ENCODE measurements around the gene PRLH. TPM values are rescaled to one million over a fixed set of nuclear protein-coding genes. Genes with fewer than 3 reads are reported as not detected.

Gene PRLH
- total and polyA plus RNA-seq, 2 of the 13 experiments (the other 11 are each of a cell fraction or from before 2014, with no cell fraction given), result not detected

DNA sequence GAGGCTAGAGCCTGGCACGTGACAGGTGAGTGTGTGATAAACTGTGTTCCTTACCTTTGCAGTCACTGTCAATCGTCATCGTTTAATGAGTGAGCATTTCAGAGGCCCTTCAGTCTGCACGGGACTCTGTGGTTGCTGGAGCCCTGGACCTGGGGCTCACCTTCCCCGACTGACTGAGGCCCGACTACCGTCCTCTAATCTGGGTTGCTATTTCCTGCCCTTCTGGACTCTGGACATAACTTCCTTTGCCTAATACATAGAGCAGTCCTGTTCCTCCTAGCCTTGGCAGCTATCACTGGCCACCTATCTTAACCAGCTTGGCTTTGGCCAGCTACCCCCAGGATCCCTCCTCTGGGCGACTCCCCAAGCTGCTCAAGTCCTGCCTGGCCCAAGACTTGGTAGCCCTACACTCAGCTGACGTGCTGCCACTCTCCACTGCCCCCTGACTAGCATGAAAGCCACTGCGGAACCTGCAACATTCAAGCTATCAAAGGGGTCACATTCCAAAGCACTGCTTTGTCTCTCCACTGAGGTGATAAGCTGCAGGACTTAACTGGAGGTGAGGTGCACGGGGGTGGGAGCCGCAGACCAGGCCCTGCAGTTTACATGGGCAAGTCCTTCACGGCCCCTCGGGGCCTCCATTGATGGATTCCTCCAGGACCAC lies 35.2 kb downstream of the PRLH start (continued):
- peak; percentile 22; the same call in 1 of the 2 replicates for TF ChIP-seq SOX5 (CRISPR knock-in tag; IDR thresholded peaks at IDR 0.05; ENCODE audit: borderline replicate concordance)
- TF ChIP-seq, protein P1, sequence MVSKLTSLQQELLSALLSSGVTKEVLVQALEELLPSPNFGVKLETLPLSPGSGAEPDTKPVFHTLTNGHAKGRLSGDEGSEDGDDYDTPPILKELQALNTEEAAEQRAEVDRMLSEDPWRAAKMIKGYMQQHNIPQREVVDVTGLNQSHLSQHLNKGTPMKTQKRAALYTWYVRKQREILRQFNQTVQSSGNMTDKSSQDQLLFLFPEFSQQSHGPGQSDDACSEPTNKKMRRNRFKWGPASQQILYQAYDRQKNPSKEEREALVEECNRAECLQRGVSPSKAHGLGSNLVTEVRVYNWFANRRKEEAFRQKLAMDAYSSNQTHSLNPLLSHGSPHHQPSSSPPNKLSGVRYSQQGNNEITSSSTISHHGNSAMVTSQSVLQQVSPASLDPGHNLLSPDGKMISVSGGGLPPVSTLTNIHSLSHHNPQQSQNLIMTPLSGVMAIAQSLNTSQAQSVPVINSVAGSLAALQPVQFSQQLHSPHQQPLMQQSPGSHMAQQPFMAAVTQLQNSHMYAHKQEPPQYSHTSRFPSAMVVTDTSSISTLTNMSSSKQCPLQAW (CRISPR knock-in tag; IDR thresholded peaks at IDR 0.05), result peak; percentile 69
- TF ChIP-seq PITX1 (CRISPR knock-in tag; IDR thresholded peaks at IDR 0.05), result 0 out of 2 replicates have a peak, but pooled peaks have one; percentile 4
- TF ChIP-seq PHF20 (CRISPR knock-in tag; IDR thresholded peaks at IDR 0.05), result peak; percentile 38; the same call in 1 of the 2 replicates
- TF ChIP-seq, protein P2, sequence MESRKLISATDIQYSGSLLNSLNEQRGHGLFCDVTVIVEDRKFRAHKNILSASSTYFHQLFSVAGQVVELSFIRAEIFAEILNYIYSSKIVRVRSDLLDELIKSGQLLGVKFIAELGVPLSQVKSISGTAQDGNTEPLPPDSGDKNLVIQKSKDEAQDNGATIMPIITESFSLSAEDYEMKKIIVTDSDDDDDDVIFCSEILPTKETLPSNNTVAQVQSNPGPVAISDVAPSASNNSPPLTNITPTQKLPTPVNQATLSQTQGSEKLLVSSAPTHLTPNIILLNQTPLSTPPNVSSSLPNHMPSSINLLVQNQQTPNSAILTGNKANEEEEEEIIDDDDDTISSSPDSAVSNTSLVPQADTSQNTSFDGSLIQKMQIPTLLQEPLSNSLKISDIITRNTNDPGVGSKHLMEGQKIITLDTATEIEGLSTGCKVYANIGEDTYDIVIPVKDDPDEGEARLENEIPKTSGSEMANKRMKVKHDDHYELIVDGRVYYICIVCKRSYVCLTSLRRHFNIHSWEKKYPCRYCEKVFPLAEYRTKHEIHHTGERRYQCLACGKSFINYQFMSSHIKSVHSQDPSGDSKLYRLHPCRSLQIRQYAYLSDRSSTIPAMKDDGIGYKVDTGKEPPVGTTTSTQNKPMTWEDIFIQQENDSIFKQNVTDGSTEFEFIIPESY (CRISPR knock-in tag; IDR thresholded peaks at IDR 0.05), result 0 out of 2 replicates have a peak, but pooled peaks have one; percentile 14
- peak; percentile 75 for TF ChIP-seq TAF1 (CRISPR knock-in tag; IDR thresholded peaks at IDR 0.05)
- TF ChIP-seq, protein P3, sequence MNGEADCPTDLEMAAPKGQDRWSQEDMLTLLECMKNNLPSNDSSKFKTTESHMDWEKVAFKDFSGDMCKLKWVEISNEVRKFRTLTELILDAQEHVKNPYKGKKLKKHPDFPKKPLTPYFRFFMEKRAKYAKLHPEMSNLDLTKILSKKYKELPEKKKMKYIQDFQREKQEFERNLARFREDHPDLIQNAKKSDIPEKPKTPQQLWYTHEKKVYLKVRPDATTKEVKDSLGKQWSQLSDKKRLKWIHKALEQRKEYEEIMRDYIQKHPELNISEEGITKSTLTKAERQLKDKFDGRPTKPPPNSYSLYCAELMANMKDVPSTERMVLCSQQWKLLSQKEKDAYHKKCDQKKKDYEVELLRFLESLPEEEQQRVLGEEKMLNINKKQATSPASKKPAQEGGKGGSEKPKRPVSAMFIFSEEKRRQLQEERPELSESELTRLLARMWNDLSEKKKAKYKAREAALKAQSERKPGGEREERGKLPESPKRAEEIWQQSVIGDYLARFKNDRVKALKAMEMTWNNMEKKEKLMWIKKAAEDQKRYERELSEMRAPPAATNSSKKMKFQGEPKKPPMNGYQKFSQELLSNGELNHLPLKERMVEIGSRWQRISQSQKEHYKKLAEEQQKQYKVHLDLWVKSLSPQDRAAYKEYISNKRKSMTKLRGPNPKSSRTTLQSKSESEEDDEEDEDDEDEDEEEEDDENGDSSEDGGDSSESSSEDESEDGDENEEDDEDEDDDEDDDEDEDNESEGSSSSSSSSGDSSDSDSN (CRISPR knock-in tag; IDR thresholded peaks at IDR 0.05), result peak; percentile 87
- TF ChIP-seq, protein P4, sequence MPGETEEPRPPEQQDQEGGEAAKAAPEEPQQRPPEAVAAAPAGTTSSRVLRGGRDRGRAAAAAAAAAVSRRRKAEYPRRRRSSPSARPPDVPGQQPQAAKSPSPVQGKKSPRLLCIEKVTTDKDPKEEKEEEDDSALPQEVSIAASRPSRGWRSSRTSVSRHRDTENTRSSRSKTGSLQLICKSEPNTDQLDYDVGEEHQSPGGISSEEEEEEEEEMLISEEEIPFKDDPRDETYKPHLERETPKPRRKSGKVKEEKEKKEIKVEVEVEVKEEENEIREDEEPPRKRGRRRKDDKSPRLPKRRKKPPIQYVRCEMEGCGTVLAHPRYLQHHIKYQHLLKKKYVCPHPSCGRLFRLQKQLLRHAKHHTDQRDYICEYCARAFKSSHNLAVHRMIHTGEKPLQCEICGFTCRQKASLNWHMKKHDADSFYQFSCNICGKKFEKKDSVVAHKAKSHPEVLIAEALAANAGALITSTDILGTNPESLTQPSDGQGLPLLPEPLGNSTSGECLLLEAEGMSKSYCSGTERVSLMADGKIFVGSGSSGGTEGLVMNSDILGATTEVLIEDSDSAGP (CRISPR knock-in tag; IDR thresholded peaks at IDR 0.05; ENCODE audit: borderline replicate concordance), result peak; percentile 81
- no peak for TF ChIP-seq ZNF879 (CRISPR knock-in tag; IDR thresholded peaks at IDR 0.05)
- TF ChIP-seq, protein P5, sequence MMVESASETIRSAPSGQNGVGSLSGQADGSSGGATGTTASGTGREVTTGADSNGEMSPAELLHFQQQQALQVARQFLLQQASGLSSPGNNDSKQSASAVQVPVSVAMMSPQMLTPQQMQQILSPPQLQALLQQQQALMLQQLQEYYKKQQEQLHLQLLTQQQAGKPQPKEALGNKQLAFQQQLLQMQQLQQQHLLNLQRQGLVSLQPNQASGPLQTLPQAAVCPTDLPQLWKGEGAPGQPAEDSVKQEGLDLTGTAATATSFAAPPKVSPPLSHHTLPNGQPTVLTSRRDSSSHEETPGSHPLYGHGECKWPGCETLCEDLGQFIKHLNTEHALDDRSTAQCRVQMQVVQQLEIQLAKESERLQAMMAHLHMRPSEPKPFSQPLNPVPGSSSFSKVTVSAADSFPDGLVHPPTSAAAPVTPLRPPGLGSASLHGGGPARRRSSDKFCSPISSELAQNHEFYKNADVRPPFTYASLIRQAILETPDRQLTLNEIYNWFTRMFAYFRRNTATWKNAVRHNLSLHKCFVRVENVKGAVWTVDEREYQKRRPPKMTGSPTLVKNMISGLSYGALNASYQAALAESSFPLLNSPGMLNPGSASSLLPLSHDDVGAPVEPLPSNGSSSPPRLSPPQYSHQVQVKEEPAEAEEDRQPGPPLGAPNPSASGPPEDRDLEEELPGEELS (CRISPR knock-in tag; IDR thresholded peaks at IDR 0.05), result peak; percentile 64
- TF ChIP-seq ZNF431 (CRISPR knock-in tag; IDR thresholded peaks at IDR 0.05; ENCODE audit: borderline replicate concordance, low read depth), result peak; percentile 64; the same call in 1 of the 2 replicates
- peak; percentile 47; the same call in 1 of the 2 replicates for TF ChIP-seq FOXJ3 (CRISPR knock-in tag; IDR thresholded peaks at IDR 0.05; ENCODE audit: borderline replicate concordance)
- TF ChIP-seq, protein P6, sequence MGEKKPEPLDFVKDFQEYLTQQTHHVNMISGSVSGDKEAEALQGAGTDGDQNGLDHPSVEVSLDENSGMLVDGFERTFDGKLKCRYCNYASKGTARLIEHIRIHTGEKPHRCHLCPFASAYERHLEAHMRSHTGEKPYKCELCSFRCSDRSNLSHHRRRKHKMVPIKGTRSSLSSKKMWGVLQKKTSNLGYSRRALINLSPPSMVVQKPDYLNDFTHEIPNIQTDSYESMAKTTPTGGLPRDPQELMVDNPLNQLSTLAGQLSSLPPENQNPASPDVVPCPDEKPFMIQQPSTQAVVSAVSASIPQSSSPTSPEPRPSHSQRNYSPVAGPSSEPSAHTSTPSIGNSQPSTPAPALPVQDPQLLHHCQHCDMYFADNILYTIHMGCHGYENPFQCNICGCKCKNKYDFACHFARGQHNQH (CRISPR knock-in tag; IDR thresholded peaks at IDR 0.05), result peak; percentile 75; the same call in 1 of the 2 replicates
- TF ChIP-seq, protein P7, sequence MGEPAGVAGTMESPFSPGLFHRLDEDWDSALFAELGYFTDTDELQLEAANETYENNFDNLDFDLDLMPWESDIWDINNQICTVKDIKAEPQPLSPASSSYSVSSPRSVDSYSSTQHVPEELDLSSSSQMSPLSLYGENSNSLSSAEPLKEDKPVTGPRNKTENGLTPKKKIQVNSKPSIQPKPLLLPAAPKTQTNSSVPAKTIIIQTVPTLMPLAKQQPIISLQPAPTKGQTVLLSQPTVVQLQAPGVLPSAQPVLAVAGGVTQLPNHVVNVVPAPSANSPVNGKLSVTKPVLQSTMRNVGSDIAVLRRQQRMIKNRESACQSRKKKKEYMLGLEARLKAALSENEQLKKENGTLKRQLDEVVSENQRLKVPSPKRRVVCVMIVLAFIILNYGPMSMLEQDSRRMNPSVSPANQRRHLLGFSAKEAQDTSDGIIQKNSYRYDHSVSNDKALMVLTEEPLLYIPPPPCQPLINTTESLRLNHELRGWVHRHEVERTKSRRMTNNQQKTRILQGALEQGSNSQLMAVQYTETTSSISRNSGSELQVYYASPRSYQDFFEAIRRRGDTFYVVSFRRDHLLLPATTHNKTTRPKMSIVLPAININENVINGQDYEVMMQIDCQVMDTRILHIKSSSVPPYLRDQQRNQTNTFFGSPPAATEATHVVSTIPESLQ (CRISPR knock-in tag; conservative IDR thresholded peaks at IDR 0.05), result 0 out of 2 replicates have a peak, but pooled peaks have one; percentile 23
